Calu3 (cell line): ENCODE data around the gene SPPL3. TPM values are rescaled to one million over a fixed set of nuclear protein-coding genes. Genes with fewer than 3 reads are reported as not detected.

Source experiments
- BruUV-seq: library from RNA; stranded (reverse); fragments of 400-500 nt; replicated peaks from 2 replicates; lab custom pipeline; 2021; lab: Mats Ljungman, UMichigan
- CTCF ChIA-PET: fragments of 300-600 bp; sonication (Branson Sonifier 250); formaldehyde crosslinking; loops from one replicate; lab custom pipeline; 2022; ENCODE audit warnings: antibody characterized with exemption; lab: Charles Lee
- DNase-seq: peaks from one replicate; pipeline ENCODE4 v3.0.0; 2022
- H3K27ac Mint-ChIP-seq: one replicate; pipeline ENCODE4 v1.8.0; 2022; ENCODE audit warnings: mixed read lengths; ENCODE audit not compliant: unreplicated experiment
- H3K27me3 Mint-ChIP-seq: one replicate; pipeline ENCODE4 v1.8.0; 2022; ENCODE audit warnings: mixed read lengths; ENCODE audit not compliant: unreplicated experiment
- H3K36me3 Mint-ChIP-seq: one replicate; pipeline ENCODE4 v1.8.0; 2022; ENCODE audit warnings: mild to moderate bottlenecking, moderate library complexity, mixed read lengths; ENCODE audit not compliant: insufficient read depth, unreplicated experiment
- H3K4me1 Mint-ChIP-seq: one replicate; pipeline ENCODE4 v1.8.0; 2022; ENCODE audit warnings: mild to moderate bottlenecking, low read depth, mixed read lengths; ENCODE audit not compliant: unreplicated experiment
- H3K4me3 Mint-ChIP-seq: one replicate; pipeline ENCODE4 v1.8.0; 2022; ENCODE audit warnings: mild to moderate bottlenecking, low read depth, moderate library complexity, mixed read lengths; ENCODE audit not compliant: unreplicated experiment
- H3K9me3 Mint-ChIP-seq: one replicate; pipeline ENCODE4 v1.8.0; 2022; ENCODE audit warnings: low read depth, mixed read lengths; ENCODE audit not compliant: unreplicated experiment
- CTCF ChIP-seq: fragments of 200-600 bp; IDR thresholded peaks from one replicate; pipeline ENCODE4 v1.8.0; 2022; ENCODE audit warnings: antibody characterized with exemption; ENCODE audit not compliant: unreplicated experiment
- intact Hi-C: fragments of 100-400 bp; cut with micrococcal nuclease; formaldehyde crosslinking; loops from one replicate; pipeline ENCODE4 v1.10.0; 2022; ENCODE audit not compliant: unreplicated experiment
- total RNA-seq: library from RNA; stranded (reverse); gene quantifications from 2 replicates; pipeline ENCODE4 v1.2.3, GENCODE V29; 2022

Gene SPPL3
- total RNA-seq, 1 experiment from 2014 or later: 61.0 TPM

DNA sequence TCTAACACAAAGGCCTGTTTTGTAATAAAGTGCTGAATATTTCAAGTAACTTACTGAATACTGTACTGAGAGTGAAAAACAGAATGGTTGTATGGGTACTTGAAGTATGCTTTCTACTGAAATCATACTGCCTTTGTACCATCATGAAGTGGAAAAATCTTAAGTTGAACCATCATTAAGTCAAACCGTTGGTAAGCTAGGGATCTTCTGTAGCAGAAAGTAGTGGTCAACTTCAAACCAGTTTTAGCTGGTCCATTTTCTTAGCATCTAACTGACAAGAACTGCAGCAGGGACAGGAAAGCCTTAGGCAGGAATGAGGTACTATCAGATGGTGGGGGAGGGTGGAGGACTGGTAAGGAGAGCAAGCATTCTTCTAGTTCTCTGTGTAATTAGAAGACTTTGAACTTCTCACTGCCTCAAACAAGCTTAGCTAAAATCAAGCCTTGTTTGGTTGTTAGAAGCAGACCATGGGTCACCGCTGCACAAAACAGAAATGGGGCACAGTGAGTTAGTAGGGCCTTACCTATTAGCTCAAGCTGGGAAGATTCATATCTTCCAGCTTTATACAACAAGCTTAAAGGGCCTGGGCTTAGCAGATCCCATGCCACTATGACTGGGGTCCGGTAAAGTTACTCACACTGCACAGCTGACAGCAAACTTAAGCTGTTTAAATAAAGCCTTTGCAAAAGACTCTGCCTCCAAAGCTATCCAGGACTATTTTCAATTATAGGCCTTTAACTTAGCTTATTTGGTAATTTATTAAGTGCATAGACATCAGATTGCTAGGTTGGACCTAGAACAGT lies 104.7 kb downstream of the SPPL3 start:
- no peak overlapping the region for H3K4me3 Mint-ChIP-seq
- peaks cover 9% of the 10 kb centered on the region for H3K36me3 Mint-ChIP-seq
- no peak for TF ChIP-seq CTCF
- H3K4me1 Mint-ChIP-seq: peaks cover 12% of the 10 kb centered on the region
- CTCF ChIA-PET: interaction anchor here (1.0 kb wide), 1 partner anchor 21 kb away, joined by 3 read pairs; no protein-coding TSS in a partner anchor
- intact Hi-C loops: no loop called here
- no TSS peak for BruUV-seq
- peaks cover 3% of the 10 kb centered on the region for H3K9me3 Mint-ChIP-seq
- H3K27me3 Mint-ChIP-seq: no peaks in the 10 kb centered on the region
- no peak overlapping the region for H3K27ac Mint-ChIP-seq
- DNase-seq: no peak

DNA sequence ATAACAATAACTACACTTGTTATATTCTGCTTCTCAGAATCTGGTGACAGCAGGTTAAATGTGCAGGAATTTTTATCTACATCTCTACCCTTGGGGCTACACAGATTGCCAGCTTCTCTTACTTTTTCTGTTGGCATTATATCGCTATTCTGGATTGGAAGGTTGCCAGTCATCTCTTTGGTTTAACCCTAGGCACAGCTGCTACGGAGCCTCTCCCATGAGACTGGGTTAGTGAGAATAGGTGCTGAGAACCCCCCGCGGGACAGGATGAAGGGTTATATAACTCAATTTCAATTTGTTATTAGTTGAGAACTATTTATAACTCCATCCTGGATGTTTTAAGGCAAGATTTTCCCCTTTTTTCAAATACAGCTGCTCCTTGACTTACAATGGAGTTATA lies 105.5 kb downstream of the SPPL3 start:
- CTCF ChIA-PET: interaction anchor here (0.5 kb wide), 1 partner anchor 137 kb away, joined by 3 read pairs; no protein-coding TSS in a partner anchor
- intact Hi-C loops: no loop called here
- no peak overlapping the region for H3K4me3 Mint-ChIP-seq
- peaks cover 3% of the 10 kb centered on the region for H3K9me3 Mint-ChIP-seq
- peaks cover 9% of the 10 kb centered on the region for H3K36me3 Mint-ChIP-seq
- peaks cover 12% of the 10 kb centered on the region for H3K4me1 Mint-ChIP-seq
- TF ChIP-seq CTCF: no peak
- H3K27me3 Mint-ChIP-seq: no peaks in the 10 kb centered on the region
- no peak for DNase-seq
- H3K27ac Mint-ChIP-seq: no peak overlapping the region
- no TSS peak for BruUV-seq

DNA sequence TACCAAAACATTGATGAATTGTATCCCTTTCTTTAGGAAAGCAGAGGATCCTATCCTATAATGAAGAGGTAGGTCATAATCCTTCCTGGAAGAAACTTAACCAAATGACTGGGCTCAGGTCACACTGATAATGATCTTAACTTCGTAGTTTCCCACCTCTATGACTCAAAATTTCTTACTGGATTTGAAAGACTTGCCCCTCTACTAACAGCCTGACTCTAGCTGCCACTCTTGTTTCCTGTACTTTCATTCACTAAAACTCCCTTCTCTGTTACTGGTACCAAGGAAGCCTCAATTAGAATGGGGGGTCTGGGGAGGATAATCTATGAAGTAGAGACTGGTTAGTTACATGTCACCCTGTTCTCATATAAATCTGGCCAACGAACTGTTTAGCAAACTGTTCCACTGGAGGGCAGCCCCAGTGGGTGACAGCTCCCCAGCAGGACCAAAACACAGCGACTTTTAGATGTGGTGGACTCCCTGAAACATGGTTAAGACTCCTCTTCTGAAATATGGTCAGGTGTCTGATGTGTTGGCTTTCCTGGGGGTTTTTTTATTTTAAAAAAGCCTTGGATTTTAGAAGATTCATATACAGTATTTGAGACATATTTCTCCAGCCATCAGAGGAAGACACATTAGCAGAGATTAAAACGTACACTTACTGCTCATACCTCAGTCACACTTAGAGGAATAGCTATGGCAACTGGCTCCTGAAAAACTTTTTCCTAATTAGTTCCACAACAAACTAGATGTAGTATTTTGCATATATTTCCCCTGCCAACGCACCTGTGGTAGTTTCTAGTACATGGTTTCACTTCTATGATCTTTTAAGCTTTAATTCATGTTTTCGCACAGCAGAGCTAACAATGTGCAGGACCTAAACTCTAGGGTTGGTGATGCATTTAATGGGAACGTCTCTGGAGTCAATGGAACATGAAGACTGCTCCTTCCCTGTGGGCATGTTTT lies 106.2 kb downstream of the SPPL3 start:
- no TSS peak for BruUV-seq
- CTCF ChIA-PET: interaction anchor here (0.5 kb wide), 1 partner anchor 138 kb away, joined by 3 read pairs; no protein-coding TSS in a partner anchor
- Mint-ChIP-seq H3K27me3 (no peaks in the 10 kb centered on the region), H3K27ac (no peak overlapping the region), H3K9me3 (peaks cover 3% of the 10 kb centered on the region), H3K4me3 (no peak overlapping the region), H3K36me3 (peaks cover 7% of the 10 kb centered on the region), H3K4me1 (peaks cover 12% of the 10 kb centered on the region)
- no peak for DNase-seq
- intact Hi-C loops: no loop called here
- no peak for TF ChIP-seq CTCF

DNA sequence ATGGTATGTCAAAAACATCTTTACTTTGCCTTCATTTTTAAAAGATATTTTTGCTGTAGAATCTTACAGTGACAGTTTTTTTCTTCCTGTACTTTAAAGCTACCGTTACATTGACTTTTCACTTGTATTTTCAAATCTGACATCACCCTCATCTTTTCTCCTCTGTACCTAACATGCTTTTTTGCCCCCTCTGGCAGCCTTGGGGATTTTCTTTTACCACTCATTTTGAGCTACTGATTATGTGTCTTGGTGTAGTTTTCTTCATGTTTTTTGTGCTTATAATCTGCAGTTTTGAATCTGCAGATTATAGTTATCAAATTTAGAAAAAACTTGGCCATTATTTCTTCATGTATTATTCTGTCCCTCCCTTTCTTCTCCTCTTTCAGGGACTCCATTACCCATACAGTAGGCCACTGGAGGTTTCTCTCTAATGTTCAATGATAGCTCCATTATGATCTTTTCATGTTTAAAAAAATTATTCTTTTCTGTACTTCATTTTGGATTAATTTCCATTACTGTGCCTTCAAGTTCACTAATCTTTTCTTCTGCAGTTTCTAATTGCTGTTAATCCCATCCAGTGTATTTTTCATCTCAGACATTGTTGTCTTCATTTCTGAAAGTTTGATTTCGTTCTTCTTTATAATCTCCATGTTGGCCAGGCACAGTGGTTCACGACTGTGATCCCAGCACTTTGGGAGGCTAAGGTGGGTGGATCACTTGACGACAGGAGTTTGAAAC lies 108.5 kb downstream of the SPPL3 start:
- no TSS peak for BruUV-seq
- no peak for TF ChIP-seq CTCF
- intact Hi-C loops: no loop called here
- no peak for DNase-seq
- Mint-ChIP-seq H3K27ac (no peak overlapping the region), H3K4me3 (no peak overlapping the region), H3K27me3 (no peaks in the 10 kb centered on the region), H3K4me1 (peaks cover 1% of the 10 kb centered on the region), H3K36me3 (peaks cover 6% of the 10 kb centered on the region), H3K9me3 (peaks cover 3% of the 10 kb centered on the region)
- CTCF ChIA-PET: interaction anchor here (0.6 kb wide), 2 partner anchors 16 to 146 kb away, joined by 3 read pairs; no protein-coding TSS in a partner anchor
